ENCODE data around the gene CD79B. TPM values are rescaled to one million over a fixed set of nuclear protein-coding genes. Genes with fewer than 3 reads are reported as not detected.

Gene CD79B
- polyA plus RNA-seq, 1 of the 3 experiments (the other 2 are of a cell fraction), result 0.10 TPM

DNA sequence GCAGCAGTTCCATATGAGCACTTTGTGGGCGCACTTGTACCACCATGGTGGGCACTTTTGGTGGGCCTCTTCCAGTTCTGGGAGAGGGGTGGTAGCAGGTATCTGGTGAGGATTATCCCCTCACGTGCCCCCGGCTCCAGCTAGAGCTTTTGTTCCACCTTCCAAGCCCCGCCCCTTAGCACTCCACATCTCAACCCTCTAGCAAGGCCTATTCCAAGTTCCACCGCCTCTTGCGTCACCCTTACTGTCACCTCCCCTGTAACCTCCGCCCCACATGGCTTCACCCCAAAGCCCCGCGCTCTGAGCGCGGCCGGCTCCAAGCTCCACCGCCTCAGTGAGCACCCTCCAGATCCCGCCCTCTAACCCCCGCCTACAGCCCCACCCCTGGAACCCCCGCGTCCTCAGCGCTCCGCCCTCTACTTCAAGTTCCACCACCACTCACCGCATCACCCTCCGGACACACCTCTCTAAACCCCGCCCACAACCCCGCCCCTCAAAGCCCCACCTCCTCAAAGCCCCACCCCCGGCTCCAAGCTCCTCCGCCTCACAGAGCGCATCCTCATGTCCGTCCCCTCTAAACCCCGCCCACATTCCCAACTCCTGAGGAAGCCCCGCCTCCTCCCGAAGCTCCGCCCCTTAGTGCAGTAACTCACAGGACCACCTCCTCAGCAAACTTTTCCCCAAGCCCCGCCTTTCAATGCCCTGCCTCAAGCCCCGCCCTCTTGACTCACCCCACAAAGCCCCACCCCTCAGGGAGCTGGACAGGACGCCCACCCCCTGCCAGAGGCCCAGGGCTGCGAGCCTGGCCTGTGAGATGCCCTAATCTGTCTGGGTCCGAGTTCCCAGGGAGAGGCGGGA lies 29.5 kb upstream of the CD79B start:
- peak; percentile 79 for DNase-seq
- TF ChIP-seq MXI1 (IDR thresholded peaks at IDR 0.05; ENCODE audit: low read depth, low read length), result no peak
- TF ChIP-seq USF2 (IDR thresholded peaks at IDR 0.05; ENCODE audit: borderline replicate concordance, low read depth, low read length), result no peak
- no peak for TF ChIP-seq TCF12 (IDR thresholded peaks at IDR 0.05)
- no peak for TF ChIP-seq YY1 (IDR thresholded peaks at IDR 0.05; ENCODE audit: low read depth)
- no peak for TF ChIP-seq TAF1 (IDR thresholded peaks at IDR 0.05; ENCODE audit: borderline replicate concordance, low read depth, low read length)
- TF ChIP-seq SIN3A (IDR thresholded peaks at IDR 0.05; ENCODE audit: borderline replicate concordance, low read depth, low read length), result no peak
- TF ChIP-seq, protein P1, sequence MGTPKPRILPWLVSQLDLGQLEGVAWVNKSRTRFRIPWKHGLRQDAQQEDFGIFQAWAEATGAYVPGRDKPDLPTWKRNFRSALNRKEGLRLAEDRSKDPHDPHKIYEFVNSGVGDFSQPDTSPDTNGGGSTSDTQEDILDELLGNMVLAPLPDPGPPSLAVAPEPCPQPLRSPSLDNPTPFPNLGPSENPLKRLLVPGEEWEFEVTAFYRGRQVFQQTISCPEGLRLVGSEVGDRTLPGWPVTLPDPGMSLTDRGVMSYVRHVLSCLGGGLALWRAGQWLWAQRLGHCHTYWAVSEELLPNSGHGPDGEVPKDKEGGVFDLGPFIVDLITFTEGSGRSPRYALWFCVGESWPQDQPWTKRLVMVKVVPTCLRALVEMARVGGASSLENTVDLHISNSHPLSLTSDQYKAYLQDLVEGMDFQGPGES (IDR thresholded peaks at IDR 0.05; ENCODE audit: low read depth, low read length), result no peak
- TF ChIP-seq RCOR1 (IDR thresholded peaks at IDR 0.05; ENCODE audit: low read length), result no peak
- H3K79me2 ChIP-seq (ENCODE audit: insufficient read depth), result no peaks in the 10 kb centered on the region
- no peak overlapping the region for H3K27ac ChIP-seq (ENCODE audit: low read depth in 2 of 2, low read length in 1 of 2)
- no peaks in the 10 kb centered on the region for H3K36me3 ChIP-seq (replicated peaks in 1 of 2; ENCODE audit: control insufficient read depth in 1 of 2, insufficient read depth in 2 of 2, low read length in 1 of 2)
- no peaks in the 10 kb centered on the region for H3K4me1 ChIP-seq (ENCODE audit: control insufficient read depth in 1 of 2, insufficient read depth in 2 of 2, low read depth in 1 of 2, low read length in 1 of 2)
- no peaks in the 10 kb centered on the region for H3K27me3 ChIP-seq (ENCODE audit: insufficient read depth)
- no peak overlapping the region for H3K9ac ChIP-seq
- no peaks in the 10 kb centered on the region for H3K9me3 ChIP-seq
- H4K20me1 ChIP-seq (ENCODE audit: insufficient read depth), result no peaks in the 10 kb centered on the region
- ChIA-PET POLR2A (no interaction called here), CTCF (interaction anchor here (1.2 to 7.9 kb wide), 4 partner anchors 11 to 67 kb away, joined by 5 to 69 read pairs (median 8); no protein-coding TSS in a partner anchor)
- no peaks in the 10 kb centered on the region for H3F3A ChIP-seq (replicated peaks; ENCODE audit: insufficient read depth)
- H2AFZ ChIP-seq (ENCODE audit: low read depth), result no peak overlapping the region
- H3K4me3 ChIP-seq (ENCODE audit: low read depth in 2 of 2, low read length in 1 of 2), result no peak overlapping the region
- 74% methylated on average over 34 of the region's 37 CpGs for WGBS (ENCODE audit: low lambda C conversion rate)
- no peaks in the 10 kb centered on the region for H3K9me2 ChIP-seq
- H3K4me2 ChIP-seq, result no peak overlapping the region

GRCh38 chr17:63960430-63960829 lies 28.3 kb upstream of the CD79B start:
- Histone ChIP-seq H3K79me2 (ENCODE audit: insufficient read depth) (no peaks in the 10 kb centered on the region), H4K20me1 (ENCODE audit: insufficient read depth) (no peaks in the 10 kb centered on the region), H2AFZ (ENCODE audit: low read depth) (no peak overlapping the region), H3K4me1 (ENCODE audit: control insufficient read depth in 1 of 2, insufficient read depth in 2 of 2, low read depth in 1 of 2, low read length in 1 of 2) (no peaks in the 10 kb centered on the region), H3K9me2 (no peaks in the 10 kb centered on the region), H3K27me3 (ENCODE audit: insufficient read depth) (no peaks in the 10 kb centered on the region), H3K36me3 (replicated peaks in 1 of 2; ENCODE audit: control insufficient read depth in 1 of 2, insufficient read depth in 2 of 2, low read length in 1 of 2) (no peaks in the 10 kb centered on the region), H3K27ac (ENCODE audit: low read depth in 2 of 2, low read length in 1 of 2) (no peak overlapping the region), H3K9me3 (no peaks in the 10 kb centered on the region), H3F3A (replicated peaks; ENCODE audit: insufficient read depth) (no peaks in the 10 kb centered on the region), H3K4me3 (ENCODE audit: low read depth in 2 of 2, low read length in 1 of 2) (no peak overlapping the region), H3K9ac (no peak overlapping the region), H3K4me2 (no peak overlapping the region)
- ChIA-PET CTCF (interaction anchor here (1.8 to 7.9 kb wide), 3 partner anchors 10 to 41 kb away, joined by 8 to 69 read pairs (median 9); no protein-coding TSS in a partner anchor), POLR2A (no interaction called here)
- whole genome bisulfite sequencing (ENCODE audit: low lambda C conversion rate), result 87% methylated on average over 7 of the region's 7 CpGs
- DNase-seq, result no peak
- TF ChIP-seq NRF1 (IDR thresholded peaks at IDR 0.05; ENCODE audit: low read depth, low read length) (no peak), MXI1 (IDR thresholded peaks at IDR 0.05; ENCODE audit: low read depth, low read length) (no peak), RAD21 (IDR thresholded peaks at IDR 0.05; ENCODE audit: low read length) (no peak), REST (IDR thresholded peaks at IDR 0.05; ENCODE audit: low read depth, low read length) (no peak), FOXM1 (IDR thresholded peaks at IDR 0.05; ENCODE audit: low read depth) (no peak), PBX3 (IDR thresholded peaks at IDR 0.05) (no peak), POLR2AphosphoS5 (IDR thresholded peaks at IDR 0.05; ENCODE audit: low read depth, low read length) (no peak), GATA2 (CRISPR knock-in tag; IDR thresholded peaks at IDR 0.05) (no peak), YY1 (IDR thresholded peaks at IDR 0.05; ENCODE audit: low read depth) (no peak), RXRA (IDR thresholded peaks at IDR 0.05; ENCODE audit: borderline replicate concordance, low read depth) (no peak), EP300 (IDR thresholded peaks at IDR 0.05; ENCODE audit: borderline replicate concordance in 1 of 2, low read depth in 1 of 2, low read length in 1 of 2) (no peak), TAF1 (IDR thresholded peaks at IDR 0.05; ENCODE audit: borderline replicate concordance, low read depth, low read length) (no peak), JUND (IDR thresholded peaks at IDR 0.05) (no peak)
- TF ChIP-seq, protein P1 (IDR thresholded peaks at IDR 0.05; ENCODE audit: low read depth, low read length), result no peak
